Activated naive CD4-positive, alpha-beta T cell treated with anti-CD3 and anti-CD28 coated beads, Interleukin-2, amount 10 ng/mL, durations not matched to agents 7 days and 5 days (primary cell): ENCODE measurements around the gene GRIA1.
"Not testable (repeated sequence)": the region's sequence is repeated elsewhere in the genome, so short reads cannot be mapped to it uniquely, and the experiment has no call there.

Experiments used
- CTCF ChIA-PET: fragments of 350-600 bp; sonication (Branson Sonifier 250); formaldehyde crosslinking; loops from one replicate; lab custom pipeline; 2021; ENCODE audit warnings: antibody characterized with exemption; lab: Charles Lee
- DNase-seq: peaks from one replicate; pipeline ENCODE4 v3.0.0-alpha.2; 2020
- H3K27ac Mint-ChIP-seq: one replicate; pipeline ENCODE4 v1.8.0; 2021; ENCODE audit warnings: mild to moderate bottlenecking, moderate library complexity, mixed read lengths
- H3K27me3 Mint-ChIP-seq: one replicate; pipeline ENCODE4 v1.8.0; 2021; ENCODE audit warnings: mild to moderate bottlenecking, mixed read lengths
- H3K36me3 Mint-ChIP-seq: one replicate; pipeline ENCODE4 v1.8.0; 2021; ENCODE audit warnings: mixed read lengths
- H3K4me1 Mint-ChIP-seq: one replicate; pipeline ENCODE4 v1.8.0; 2021; ENCODE audit warnings: mixed read lengths
- H3K4me3 Mint-ChIP-seq: one replicate; pipeline ENCODE4 v1.8.0; 2021; ENCODE audit warnings: mild to moderate bottlenecking, moderate library complexity, mixed read lengths
- H3K9me3 Mint-ChIP-seq: one replicate; pipeline ENCODE4 v1.8.0; 2021; ENCODE audit warnings: mixed read lengths

Gene GRIA1

DNA sequence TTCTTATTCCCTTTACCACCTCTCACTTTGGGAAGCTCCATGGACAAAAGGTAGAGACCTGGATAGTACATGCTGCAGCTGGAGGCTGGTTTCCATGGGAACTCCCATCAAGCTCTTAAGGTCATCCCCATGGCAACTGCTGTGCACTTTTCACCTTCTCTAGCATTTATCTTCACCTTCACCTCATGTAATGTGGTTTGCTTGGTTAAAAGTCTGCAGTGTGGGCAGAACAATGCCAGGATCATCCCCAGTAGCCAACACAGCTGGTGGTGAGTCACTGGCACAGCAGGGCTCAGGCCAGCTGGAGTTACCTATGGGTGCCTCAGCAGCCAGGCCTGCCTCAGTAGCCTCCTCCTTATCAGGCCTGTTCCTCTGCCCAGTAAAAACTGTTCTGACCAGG lies 210.5 kb downstream of the GRIA1 start:
- CTCF ChIA-PET = no interaction called here
- no peaks in the 10 kb centered on the region for H3K4me1 Mint-ChIP-seq
- H3K36me3 Mint-ChIP-seq = no peaks in the 10 kb centered on the region
- no peaks in the 10 kb centered on the region for H3K27me3 Mint-ChIP-seq
- H3K27ac Mint-ChIP-seq = no peak overlapping the region
- no peaks in the 10 kb centered on the region for H3K9me3 Mint-ChIP-seq
- no peak for DNase-seq
- H3K4me3 Mint-ChIP-seq = no peak overlapping the region

DNA sequence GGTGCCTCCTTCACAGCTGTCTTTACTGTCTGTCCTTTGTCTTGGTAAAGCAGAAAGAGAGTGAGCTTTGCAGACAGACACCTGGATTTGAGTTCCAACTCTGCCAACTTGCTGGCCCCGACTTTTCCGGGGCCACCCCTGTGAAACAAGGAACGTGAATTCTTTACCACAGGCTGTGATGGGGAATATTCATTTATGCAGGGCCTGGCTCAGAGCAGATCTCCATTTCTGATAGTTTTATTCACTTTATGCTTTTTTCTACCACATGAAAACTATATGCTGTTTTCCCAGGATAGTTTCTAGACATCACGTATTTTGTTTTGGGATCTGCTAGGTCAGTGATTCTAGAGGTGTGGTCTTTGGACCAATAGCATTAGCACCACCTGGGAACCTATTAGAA lies 211.8 kb downstream of the GRIA1 start:
- no peaks in the 10 kb centered on the region for H3K36me3 Mint-ChIP-seq
- H3K9me3 Mint-ChIP-seq = no peaks in the 10 kb centered on the region
- no peak overlapping the region for H3K27ac Mint-ChIP-seq
- no peak for DNase-seq
- CTCF ChIA-PET = no interaction called here
- H3K27me3 Mint-ChIP-seq = no peaks in the 10 kb centered on the region
- H3K4me3 Mint-ChIP-seq = no peak overlapping the region
- H3K4me1 Mint-ChIP-seq = no peaks in the 10 kb centered on the region

DNA sequence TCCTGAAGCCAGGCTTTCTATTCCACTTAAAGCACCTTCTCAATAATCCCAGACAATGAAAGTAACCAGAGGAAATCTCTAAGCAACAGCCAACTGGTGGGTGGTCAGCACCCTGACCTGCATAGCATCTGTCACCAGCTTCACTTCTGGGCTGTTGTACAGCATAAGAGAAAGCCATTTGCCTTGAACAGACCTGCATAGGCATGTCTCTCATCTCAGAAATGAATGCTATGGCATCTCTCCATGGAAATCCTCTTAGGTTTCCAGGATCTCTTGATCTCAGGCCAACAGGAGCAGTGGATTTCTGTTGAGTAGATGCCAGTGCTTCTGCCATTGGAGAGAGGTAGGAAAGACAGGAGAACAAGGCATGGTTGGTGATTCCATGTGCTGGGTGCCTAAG lies 213.6 kb downstream of the GRIA1 start:
- Mint-ChIP-seq H3K4me1 (no peaks in the 10 kb centered on the region), H3K9me3 (no peaks in the 10 kb centered on the region), H3K27me3 (no peaks in the 10 kb centered on the region), H3K4me3 (no peak overlapping the region), H3K27ac (no peak overlapping the region), H3K36me3 (no peaks in the 10 kb centered on the region)
- CTCF ChIA-PET = no interaction called here
- DNase-seq = no peak

DNA sequence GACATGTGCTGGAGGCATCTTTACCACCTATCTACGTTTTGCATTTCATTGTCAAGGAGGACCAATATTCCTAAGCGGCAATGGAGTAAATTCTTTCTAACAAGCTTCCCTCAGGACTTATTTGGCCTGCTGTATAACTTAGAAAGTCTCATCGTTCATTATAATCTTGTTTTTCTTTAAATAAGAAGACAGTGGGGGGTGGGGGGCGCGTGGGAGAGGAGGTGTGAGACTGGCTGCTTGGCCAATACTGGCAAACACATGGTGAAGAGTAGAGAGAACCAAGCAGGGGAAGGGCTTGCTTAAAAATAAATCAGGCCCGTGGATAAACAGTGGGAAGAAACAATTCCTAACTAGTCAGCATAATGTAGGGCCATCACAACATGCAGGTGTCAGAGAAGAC lies 217.2 kb downstream of the GRIA1 start:
- Mint-ChIP-seq H3K27me3 (no peaks in the 10 kb centered on the region), H3K9me3 (no peaks in the 10 kb centered on the region)
- CTCF ChIA-PET = no interaction called here

DNA sequence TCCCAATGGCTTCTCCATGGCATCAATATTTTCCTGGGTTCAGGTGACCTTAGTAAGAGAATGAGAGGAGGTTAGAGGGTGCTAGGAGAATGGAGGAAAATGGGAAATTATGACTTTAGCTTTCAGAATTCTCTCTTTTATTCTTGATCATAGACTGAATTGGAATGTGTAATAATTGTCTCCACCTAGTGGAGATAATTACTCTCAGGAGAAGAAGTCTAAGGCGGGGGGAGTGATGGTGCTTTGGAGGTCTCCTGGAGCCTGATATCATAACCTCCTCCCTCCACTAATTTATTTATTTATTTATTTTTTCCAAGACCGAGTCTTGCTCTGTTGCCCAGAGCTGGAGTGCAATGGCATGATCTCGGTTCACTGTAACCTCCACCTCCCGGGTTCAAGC lies 221.3 kb downstream of the GRIA1 start:
- H3K36me3 Mint-ChIP-seq = no peaks in the 10 kb centered on the region
- H3K4me3 Mint-ChIP-seq = no peak overlapping the region
- H3K27me3 Mint-ChIP-seq = no peaks in the 10 kb centered on the region
- H3K9me3 Mint-ChIP-seq = no peaks in the 10 kb centered on the region
- H3K4me1 Mint-ChIP-seq = no peaks in the 10 kb centered on the region
- CTCF ChIA-PET = no interaction called here
- no peak for DNase-seq
- no peak overlapping the region for H3K27ac Mint-ChIP-seq

More for the DNA sequence above, 217.2 kb downstream of the GRIA1 start:
- H3K4me3 Mint-ChIP-seq = no peak overlapping the region
- no peaks in the 10 kb centered on the region for H3K36me3 Mint-ChIP-seq
- DNase-seq = no peak
- H3K4me1 Mint-ChIP-seq = no peaks in the 10 kb centered on the region
- no peak overlapping the region for H3K27ac Mint-ChIP-seq

DNA sequence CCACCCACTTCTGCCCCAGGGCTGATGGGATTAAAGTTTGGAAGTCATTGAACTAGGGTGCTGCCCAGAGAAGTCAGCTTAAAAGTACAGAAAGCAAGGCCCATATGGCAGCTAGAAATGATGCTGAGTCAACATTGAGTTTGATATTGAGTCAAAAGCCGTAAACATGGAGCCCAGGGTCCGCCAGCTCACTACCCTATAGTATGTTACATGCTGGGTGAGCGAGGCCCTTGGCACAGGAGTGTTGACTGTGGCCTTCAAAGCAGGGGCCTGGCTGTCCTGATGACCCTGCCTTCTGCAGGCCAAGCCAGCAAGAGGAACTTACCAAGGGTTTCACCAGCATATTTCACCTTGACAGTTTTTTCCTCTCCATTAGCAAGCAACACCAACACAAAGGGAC lies 222.5 kb downstream of the GRIA1 start:
- CTCF ChIA-PET = no interaction called here
- Mint-ChIP-seq H3K4me1 (no peaks in the 10 kb centered on the region), H3K4me3 (no peak overlapping the region), H3K27ac (no peak overlapping the region), H3K27me3 (no peaks in the 10 kb centered on the region), H3K9me3 (no peaks in the 10 kb centered on the region), H3K36me3 (no peaks in the 10 kb centered on the region)
- DNase-seq = no peak

DNA sequence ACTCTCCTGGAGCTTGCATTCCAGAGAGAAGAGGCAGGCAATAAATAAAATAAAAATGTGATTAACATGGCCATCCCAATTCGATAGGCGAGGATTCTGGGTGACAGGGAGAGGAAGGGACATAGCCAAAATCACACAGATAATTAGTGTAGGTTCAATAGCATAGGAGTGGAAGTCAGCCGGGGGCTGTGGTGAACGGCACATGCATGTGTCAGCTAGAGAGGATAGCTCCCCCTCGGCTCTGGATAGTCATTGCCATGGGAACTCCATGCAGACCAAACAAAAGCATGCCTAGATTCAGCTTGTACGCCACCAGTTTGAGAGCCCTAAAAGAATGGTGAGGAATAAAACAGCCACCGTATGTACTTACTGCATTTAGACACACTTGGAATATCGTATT lies 223.5 kb downstream of the GRIA1 start:
- Mint-ChIP-seq H3K9me3 (no peaks in the 10 kb centered on the region), H3K27ac (no peak overlapping the region), H3K27me3 (no peaks in the 10 kb centered on the region), H3K4me3 (no peak overlapping the region), H3K4me1 (no peaks in the 10 kb centered on the region), H3K36me3 (no peaks in the 10 kb centered on the region)
- no peak for DNase-seq
- CTCF ChIA-PET = no interaction called here

DNA sequence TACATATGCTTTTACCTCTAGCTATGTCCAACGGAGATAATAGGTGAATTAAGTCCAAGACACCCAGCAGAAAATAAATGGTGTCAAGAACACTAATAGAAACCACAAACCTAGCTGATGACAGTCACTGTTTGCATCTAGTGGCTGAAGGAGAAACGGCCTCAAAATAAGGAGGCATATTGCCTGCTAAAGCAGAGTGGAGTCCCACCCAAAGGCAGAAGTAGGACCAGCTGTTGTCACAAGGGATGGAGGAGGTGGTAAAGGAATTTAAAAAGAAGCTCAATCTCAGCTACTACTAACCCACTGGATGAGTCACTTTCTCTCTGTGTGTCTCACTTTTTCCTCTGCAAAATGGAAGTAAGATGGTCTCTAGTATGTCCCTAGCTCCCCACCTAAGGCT lies 224.3 kb downstream of the GRIA1 start:
- Mint-ChIP-seq H3K4me1 (no peaks in the 10 kb centered on the region), H3K36me3 (no peaks in the 10 kb centered on the region), H3K27ac (no peak overlapping the region), H3K9me3 (no peaks in the 10 kb centered on the region), H3K4me3 (no peak overlapping the region), H3K27me3 (no peaks in the 10 kb centered on the region)
- DNase-seq = no peak
- CTCF ChIA-PET = no interaction called here

DNA sequence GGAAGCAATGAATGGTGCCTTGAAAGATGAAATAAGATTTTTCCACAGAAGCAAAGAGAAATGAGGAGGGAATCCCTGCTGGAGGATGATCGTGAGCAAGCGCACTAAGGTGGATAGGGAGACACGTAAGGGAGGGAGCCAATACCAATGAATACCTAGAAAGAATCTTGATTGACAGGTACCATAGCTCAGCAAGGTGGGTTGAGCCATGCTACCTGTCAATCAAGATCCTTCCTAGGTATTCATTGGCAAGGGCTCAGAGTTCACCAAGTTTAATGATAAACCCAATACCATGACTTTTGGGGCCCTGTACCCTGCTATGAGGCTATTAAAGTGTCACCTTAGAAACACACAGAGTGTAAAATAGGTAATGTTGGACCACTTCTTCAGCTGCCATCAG lies 226.8 kb downstream of the GRIA1 start:
- DNase-seq = no peak
- no peaks in the 10 kb centered on the region for H3K4me1 Mint-ChIP-seq
- H3K36me3 Mint-ChIP-seq = no peaks in the 10 kb centered on the region
- no peaks in the 10 kb centered on the region for H3K9me3 Mint-ChIP-seq
- H3K27ac Mint-ChIP-seq = no peak overlapping the region
- CTCF ChIA-PET = no interaction called here
- H3K27me3 Mint-ChIP-seq = no peaks in the 10 kb centered on the region
- no peak overlapping the region for H3K4me3 Mint-ChIP-seq

DNA sequence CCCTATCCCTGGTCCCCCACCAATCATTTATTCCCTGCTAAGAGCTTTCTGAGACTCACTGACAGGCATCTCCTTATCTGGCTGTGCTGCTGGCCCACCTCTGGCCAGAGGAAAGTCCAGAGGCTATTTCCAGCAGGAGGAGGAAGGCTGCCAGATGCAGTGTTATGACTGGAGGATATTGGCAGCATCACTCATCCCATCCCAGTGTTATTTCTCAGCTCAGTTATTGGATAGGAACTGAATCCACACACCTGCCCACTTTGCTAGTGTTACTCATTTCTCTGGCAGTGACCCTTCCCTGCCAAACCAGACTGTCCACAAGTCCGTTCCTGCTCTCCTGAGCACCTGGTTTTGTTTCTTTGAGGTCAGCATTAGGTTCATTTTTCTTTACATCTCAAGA lies 228.2 kb downstream of the GRIA1 start:
- no peaks in the 10 kb centered on the region for H3K4me1 Mint-ChIP-seq
- CTCF ChIA-PET = no interaction called here

DNA sequence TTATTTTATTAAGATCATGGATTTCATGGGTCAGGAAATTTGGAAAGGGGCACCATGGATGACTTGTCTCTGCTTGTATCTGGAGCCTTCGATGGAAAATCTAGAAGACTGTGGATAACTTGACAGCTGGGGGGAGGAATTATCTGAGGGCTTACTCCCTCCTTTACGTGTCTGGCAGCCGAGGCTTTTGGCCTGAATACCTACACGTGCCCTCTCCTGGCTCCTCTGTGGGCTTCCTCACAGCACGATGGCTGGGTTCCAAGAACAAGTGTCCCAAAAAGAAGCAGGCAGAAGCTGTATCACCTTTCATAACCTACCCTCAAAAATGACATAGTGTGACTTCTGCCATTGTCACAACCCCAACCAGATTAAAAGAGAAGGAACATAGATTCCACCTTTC lies 228.9 kb downstream of the GRIA1 start:
- CTCF ChIA-PET = no interaction called here
- Mint-ChIP-seq H3K4me3 (no peak overlapping the region), H3K9me3 (no peaks in the 10 kb centered on the region), H3K27me3 (no peaks in the 10 kb centered on the region), H3K27ac (no peak overlapping the region), H3K4me1 (no peaks in the 10 kb centered on the region), H3K36me3 (no peaks in the 10 kb centered on the region)
- no peak for DNase-seq

More for the DNA sequence above, 228.2 kb downstream of the GRIA1 start:
- no peaks in the 10 kb centered on the region for H3K9me3 Mint-ChIP-seq
- H3K27me3 Mint-ChIP-seq = no peaks in the 10 kb centered on the region
- no peak overlapping the region for H3K27ac Mint-ChIP-seq
- no peak for DNase-seq
- H3K4me3 Mint-ChIP-seq = no peak overlapping the region
- no peaks in the 10 kb centered on the region for H3K36me3 Mint-ChIP-seq

DNA sequence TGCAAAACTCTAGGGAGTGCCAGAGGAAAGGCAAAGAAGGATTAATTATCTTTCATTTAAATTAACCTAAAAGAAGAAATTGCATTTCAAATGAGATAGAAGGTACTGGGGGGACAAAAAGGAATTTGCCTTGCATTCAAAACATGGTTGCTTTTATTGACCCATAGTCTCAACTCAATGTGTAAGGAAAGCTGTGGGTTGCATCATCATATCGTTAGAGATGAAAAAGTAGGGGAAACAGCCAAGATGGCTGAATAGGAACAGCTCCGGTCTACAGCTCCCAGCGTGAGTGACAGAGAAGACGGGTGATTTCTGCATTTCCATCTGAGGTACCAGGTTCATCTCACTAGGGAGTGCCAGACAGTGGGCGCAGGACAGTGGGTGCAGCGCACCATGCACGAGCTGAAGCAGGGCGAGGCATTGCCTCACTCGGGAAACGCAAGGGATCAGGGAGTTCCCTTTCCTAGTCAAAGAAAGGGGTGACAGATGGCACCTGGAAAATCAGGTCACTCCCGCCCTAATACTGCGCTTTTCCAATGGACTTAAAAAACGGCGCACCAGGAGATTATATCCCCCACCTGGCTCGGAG lies 232.6 kb downstream of the GRIA1 start:
- H3K27ac Mint-ChIP-seq, H3K4me3 Mint-ChIP-seq, CTCF ChIA-PET, H3K4me1 Mint-ChIP-seq, H3K9me3 Mint-ChIP-seq, H3K27me3 Mint-ChIP-seq, H3K36me3 Mint-ChIP-seq, DNase-seq: not testable (repeated sequence)

DNA sequence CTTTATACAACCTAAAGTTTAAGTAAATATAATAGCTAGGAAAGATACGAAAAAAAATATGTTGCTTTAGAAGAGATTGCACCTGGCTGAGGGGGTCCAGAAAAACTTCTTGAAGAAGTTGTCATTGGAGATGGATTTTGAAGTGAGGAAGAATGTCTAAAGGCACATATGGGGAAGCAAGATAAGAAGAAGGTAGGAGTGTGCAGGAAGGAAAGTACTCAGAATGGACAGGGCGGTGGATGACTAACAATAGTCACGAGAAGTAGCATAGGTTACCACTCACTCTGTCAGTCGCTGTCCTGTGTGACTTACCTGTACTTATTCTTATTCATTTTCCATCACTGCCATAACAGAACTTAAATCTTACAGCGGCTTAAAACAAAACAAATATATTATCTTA lies 251.6 kb downstream of the GRIA1 start:
- CTCF ChIA-PET = interaction anchor here (1.1 kb wide), 1 partner anchor 9 kb away, joined by 3 read pairs; no protein-coding TSS in a partner anchor
- no peak overlapping the region for H3K27ac Mint-ChIP-seq

DNA sequence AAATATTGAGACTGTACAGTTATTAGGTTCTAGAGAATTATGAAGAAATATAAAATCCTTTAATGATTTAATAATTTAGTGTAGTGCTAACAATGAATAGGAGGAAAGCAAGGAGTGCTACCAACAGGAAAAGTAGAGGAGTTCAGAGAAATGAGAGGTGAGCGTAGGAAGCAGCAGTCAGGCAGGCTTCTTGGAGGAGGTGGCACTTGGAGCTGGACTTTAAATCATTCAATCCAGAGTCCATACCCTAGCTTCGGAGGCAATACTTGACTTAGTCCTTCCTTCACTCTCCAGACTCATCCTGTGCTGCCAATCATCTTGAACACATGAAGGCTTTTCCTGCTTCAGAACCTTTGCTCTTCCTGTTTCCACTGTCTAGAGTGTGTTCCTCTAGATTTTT lies 254.3 kb downstream of the GRIA1 start:
- H3K4me1 Mint-ChIP-seq = no peaks in the 10 kb centered on the region
- H3K27me3 Mint-ChIP-seq = no peaks in the 10 kb centered on the region
- no peaks in the 10 kb centered on the region for H3K36me3 Mint-ChIP-seq
- DNase-seq = no peak
- CTCF ChIA-PET = no interaction called here
- no peak overlapping the region for H3K27ac Mint-ChIP-seq
- no peak overlapping the region for H3K4me3 Mint-ChIP-seq
- no peaks in the 10 kb centered on the region for H3K9me3 Mint-ChIP-seq

More for the DNA sequence above, 251.6 kb downstream of the GRIA1 start:
- no peak for DNase-seq
- Mint-ChIP-seq H3K9me3 (no peaks in the 10 kb centered on the region), H3K4me1 (no peaks in the 10 kb centered on the region), H3K36me3 (no peaks in the 10 kb centered on the region), H3K4me3 (no peak overlapping the region), H3K27me3 (no peaks in the 10 kb centered on the region)

DNA sequence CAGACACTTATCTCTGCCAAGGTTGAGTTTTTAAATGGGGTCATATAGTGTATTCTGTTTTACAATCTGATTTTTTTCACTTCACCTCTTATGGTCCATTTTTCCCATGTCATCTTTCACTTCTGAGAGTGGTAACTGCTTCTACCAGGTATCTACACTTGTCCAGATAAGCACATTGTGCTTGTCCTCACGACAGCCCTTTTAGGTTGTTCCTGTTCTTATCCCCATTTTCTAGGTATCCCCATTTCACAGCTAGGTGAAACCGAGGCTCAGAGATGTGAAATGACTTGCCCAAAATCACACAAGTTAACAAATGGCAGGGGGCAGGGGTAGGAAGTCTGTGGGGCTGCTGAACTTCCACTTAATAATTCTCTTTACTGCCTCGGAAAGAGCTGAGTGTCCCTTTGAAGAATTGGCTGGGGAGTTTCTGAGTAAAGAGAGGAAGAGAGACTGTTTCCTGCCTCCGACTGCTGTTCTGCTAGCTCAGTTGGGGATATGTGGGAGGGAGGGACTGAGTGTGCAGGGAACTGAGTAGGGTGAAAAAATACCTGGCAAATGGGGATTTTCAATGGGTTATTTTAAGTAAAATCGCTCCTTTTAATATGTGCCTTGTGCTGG lies 255.4 kb downstream of the GRIA1 start:
- no peak for DNase-seq
- no peaks in the 10 kb centered on the region for H3K9me3 Mint-ChIP-seq
- no peak overlapping the region for H3K4me3 Mint-ChIP-seq
- CTCF ChIA-PET = no interaction called here
- H3K27ac Mint-ChIP-seq = no peak overlapping the region
- no peaks in the 10 kb centered on the region for H3K4me1 Mint-ChIP-seq
- no peaks in the 10 kb centered on the region for H3K27me3 Mint-ChIP-seq
- no peaks in the 10 kb centered on the region for H3K36me3 Mint-ChIP-seq
